ENCODE data around the gene TP63. TPM values are rescaled to one million over a fixed set of nuclear protein-coding genes. Genes with fewer than 3 reads are reported as not detected.
A peak's percentile ranks its signal among the peaks of the same experiment; 100 is the strongest.

Gene TP63
- total RNA-seq, 1 experiment from 2014 or later: 1.7 TPM

DNA sequence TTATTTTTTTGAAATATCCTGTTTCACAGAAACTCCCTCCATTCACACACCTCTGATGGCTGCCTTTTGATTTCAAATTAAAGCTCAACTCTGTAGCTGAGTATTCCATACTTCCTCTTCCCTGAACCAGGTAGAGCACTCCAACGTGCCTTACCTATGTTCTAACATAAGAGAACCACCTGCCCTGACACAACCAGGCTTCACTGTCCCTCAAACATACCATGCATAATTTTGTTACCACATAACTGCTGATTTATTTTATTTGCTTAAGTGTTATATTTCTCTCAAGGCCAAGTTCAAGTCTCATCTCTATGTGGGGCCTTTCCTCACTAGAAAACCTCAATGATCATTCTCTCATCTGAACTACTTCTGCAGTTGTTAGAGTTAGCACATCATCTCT lies 279.8 kb downstream of the TP63 start:
- no peak for DNase-seq (ENCODE audit: low spot score)

- peak; percentile 65 for DNase-seq (ENCODE audit: low spot score)
Measured at GRCh38 chr3:189914799-189915198, 283.6 kb downstream of the TP63 start.

DNA sequence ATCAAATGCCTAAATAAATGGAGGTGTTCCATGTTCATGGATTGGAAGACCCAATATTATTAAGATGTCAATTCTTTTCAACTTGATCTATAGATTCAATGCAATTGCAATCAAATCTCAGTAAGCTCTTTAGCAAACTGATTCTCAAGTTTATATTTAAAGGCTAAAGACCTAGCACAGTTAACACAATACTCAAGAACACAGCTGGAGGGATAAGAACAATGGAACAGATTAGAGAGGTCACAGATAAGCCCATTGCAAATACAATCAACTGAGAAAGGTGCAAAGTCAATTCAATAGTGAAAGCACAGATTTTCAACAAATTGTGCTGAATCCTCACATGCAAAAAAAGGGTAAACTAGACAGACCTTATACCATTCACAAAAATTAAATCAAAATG lies 290.6 kb downstream of the TP63 start:
- DNase-seq (ENCODE audit: low spot score): no peak

DNA sequence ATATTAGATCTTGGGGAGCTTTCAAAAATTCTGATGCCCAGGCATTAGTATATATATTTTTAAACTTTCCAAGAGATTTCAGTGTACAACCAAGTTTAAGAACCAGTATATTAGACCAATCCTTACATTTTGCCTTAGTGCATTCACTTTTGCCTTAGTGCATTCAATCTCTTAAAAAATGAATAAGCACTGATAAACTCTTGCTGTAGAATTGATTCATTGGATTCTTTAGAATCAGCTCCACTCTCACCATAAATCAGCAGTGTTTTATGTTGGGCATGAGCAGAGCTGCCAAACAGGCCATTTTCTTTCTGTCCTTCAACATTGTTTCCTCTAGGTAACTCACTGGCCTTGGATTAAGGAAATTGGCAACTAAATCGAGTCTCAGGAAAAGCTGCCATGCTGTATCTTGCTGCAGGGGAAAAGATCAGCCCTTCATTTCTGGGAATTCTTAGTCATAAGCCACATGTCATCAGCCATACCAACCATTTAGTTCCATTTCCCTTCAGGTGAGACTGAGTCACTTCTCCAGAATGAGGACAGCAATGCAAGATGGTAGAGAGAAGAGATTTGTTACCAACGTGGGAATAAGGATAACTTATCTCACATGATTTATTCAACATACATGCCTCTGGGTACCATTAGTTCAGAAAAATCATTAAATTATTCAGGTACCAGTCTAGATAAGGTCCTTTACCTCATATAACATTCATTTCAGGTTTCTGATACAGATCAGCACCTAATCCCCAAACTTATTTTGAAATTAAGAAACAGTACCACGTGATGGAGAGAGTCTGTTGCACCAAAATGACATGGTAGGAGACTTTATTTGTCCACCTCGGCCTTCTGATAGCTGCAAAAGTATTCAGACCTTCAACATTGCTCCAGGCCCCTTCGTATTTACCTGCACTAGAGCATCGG lies 297.0 kb downstream of the TP63 start:
- DNase-seq (ENCODE audit: low spot score): peak; percentile 31

- DNase-seq (ENCODE audit: low spot score): no peak
Measured at GRCh38 chr3:189936201-189936945, 305.2 kb downstream of the TP63 start.

DNA sequence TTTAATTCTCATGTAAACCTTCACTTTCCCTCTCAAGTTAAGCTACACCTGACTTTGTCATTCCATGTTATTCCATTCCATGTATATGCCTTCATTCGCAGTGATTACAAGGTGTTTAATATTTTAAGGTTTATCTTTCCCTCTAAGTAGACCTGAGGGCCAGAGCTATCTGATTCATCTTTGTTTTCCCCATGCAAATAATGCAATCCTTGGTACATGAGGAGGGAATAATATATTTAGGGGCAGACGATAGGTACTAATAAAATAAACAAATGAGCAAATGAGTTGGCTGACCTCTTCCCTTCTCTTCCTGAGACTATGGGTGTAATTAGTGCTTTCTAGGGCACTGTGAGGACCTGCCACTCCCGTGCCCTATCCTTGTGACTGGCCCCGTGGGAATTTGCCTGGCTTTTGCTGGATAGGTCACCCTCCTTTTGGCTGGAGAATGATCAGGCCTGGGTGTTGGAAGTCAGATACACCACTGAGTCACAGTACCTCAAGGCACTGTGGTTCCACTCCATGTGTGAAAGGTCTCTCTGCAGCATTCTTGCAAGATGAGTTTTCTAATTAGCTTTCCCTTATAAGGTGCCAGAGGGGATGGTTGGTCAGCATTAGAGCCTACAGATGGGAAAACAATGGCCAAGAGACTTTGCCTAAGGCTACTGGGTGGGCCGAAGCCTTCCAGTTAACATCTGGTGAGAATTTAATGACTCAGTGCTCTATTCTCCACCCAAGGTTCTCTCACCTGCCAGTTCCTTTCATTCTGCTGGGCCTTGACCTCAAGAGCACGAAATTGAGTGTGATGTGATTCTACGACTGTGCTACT lies 306.3 kb downstream of the TP63 start:
- peak; percentile 96 for DNase-seq (ENCODE audit: low spot score)

GRCh38 chr3:189941125-189941524 lies 309.9 kb downstream of the TP63 start:
- no peak for DNase-seq (ENCODE audit: low spot score)

- DNase-seq (ENCODE audit: low spot score): no peak
Measured at GRCh38 chr3:189941679-189942078, 310.5 kb downstream of the TP63 start.

DNA sequence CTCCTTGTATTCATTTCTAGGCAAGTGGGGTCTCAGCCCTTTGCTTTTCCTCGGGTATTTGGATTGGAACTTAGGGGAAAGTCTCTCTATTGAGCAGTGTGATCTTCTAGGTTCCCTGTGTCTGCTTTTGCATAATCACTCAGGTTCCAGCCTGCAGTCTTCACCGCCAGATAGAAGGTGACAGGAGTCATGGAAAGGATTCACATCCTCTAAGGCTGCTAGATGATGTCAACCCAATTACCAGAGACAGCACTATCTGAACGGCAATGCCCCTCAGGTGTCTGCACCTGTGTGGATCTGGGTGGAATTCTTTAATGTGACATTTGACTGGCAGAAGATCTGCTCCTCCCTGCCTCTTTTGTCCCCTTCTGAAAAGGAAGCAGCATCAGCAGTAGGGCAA lies 311.8 kb downstream of the TP63 start:
- DNase-seq (ENCODE audit: low spot score): no peak

- no peak for DNase-seq (ENCODE audit: low spot score)
Measured at GRCh38 chr3:189944285-189945145, 313.3 kb downstream of the TP63 start.

DNA sequence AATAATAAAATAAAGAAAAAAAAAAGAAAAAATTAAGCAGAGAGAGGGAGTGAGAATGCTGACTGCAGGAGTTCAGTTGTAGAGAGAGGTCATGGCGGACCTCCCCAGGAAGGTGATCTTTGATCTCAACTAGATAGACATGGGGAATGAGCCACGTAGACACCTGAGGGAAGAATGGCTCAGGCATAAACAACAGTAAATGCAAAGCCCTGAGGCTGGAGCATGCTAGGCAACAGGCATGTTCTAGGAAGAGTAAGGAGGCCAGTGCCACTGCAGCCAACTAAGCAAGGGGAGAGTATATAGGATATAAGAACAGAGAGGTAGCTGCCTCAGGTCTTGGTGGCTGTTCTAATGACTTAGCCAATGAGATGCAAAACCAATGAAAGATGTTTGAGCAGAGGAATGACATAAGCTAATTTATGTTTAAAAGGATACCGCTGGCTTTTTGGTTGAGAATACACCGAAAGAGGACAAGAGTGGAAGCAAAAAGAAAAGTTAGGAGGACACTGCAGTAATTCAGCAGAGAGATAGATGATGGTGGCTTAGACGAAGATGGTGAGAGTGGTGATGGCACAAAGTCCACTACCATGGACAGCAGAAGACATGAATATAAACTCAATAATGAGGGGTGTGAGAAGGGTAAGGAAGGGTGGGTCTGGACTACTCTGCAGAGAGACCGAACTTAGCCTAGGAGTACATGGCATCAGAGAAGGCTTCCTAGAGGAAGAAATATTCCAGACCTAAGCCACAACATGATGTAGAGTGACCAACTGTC lies 314.9 kb downstream of the TP63 start:
- no peak for DNase-seq (ENCODE audit: low spot score)

Measured in H4 (cell line).